OCI-LY3 (cell line): ENCODE data around the gene XKR7.

ENCODE experiments used
- CTCF ChIP-seq: fragments of 200-600, 300-600 bp; sonication (generic); IDR thresholded peaks from 2 replicates; pipeline ENCODE4 v1.5.1; 2014; ENCODE audit warnings: antibody characterized with exemption, low read length, low read depth
- EZH2phosphoT487 ChIP-seq: fragments of 200-600 bp; shearing (Covaris generic); IDR thresholded peaks from 2 replicates; pipeline ENCODE4 v1.6.1; 2018; ENCODE audit warnings: antibody characterized with exemption, mixed run types, low read depth

GRCh38 chr20:31948008-31948407 lies 19.9 kb upstream of the XKR7 start:
- no peak for TF ChIP-seq EZH2phosphoT487
- no peak for TF ChIP-seq CTCF
